GM12878 (cell line): Measurements from ENCODE around the gene MN1. TPM values are rescaled to one million over a fixed set of nuclear protein-coding genes. Genes with fewer than 3 reads are reported as not detected.

Experiments
- CUX1 ChIP-seq: IDR thresholded peaks from 2 replicates; pipeline ENCODE4 v1.6.1; 2012; ENCODE audit warnings: improper control_type of control experiment, low read depth, low read length; ENCODE audit not compliant: insufficient replicate concordance
- EZH2 ChIP-seq: IDR thresholded peaks from 2 replicates; pipeline ENCODE4 v1.6.1; 2012; ENCODE audit warnings: low read depth, mild to moderate bottlenecking, control low read depth, inconsistent platforms, low read length, borderline replicate concordance; ENCODE audit not compliant: control insufficient read depth
- JUNB ChIP-seq: IDR thresholded peaks from 2 replicates; pipeline ENCODE4 v1.6.1; 2016; ENCODE audit warnings: antibody characterized with exemption, mild to moderate bottlenecking
- NFIC ChIP-seq: IDR thresholded peaks from 2 replicates; pipeline ENCODE4 v1.6.1; 2012; ENCODE audit warnings: low read depth, mild to moderate bottlenecking, inconsistent platforms, low read length, moderate library complexity
- POLR2A ChIP-seq: IDR thresholded peaks from 2 replicates; pipeline ENCODE4 v1.6.1; 2011; ENCODE audit warnings: low read depth, mild to moderate bottlenecking, low read length
- TCF3 ChIP-seq: IDR thresholded peaks from 2 replicates; pipeline ENCODE4 v1.6.1; 2012; ENCODE audit warnings: low read depth, mild to moderate bottlenecking, low read length, borderline replicate concordance; ENCODE audit not compliant: insufficient read depth
- polyA plus RNA-seq, 11 experiments: library from polyadenylated mRNA; depleted of rRNA in 4 of 11; unstranded in 6 of 11; stranded (reverse) in 5 of 11; fragments of >200 nt; fragmentation: Nextera tagmentation in 4 of 11; fragmentation: Illumina TruSeq in 1 of 11; extraction: Ambion mirVana in 4 of 11; extraction: Trizol in 1 of 11; gene quantifications; 1 replicate in 1 of 11; 2 replicates in 10 of 11; pipeline versions ENCODE4 v1.2.1 to v1.2.3, GENCODE V29; 2011 to 2016; ENCODE audit warnings: inconsistent platforms in 2 of 11, missing spikeins in 2 of 11, low read depth in 1 of 11
- total RNA-seq, 4 experiments: library from RNA; depleted of rRNA in 3 of 4; stranded (reverse); fragments of >200 nt in 3 of 4; fragmentation: Illumina TruSeq in 1 of 4; extraction: Trizol in 1 of 4; gene quantifications; 2 replicates each; pipeline versions ENCODE4 v1.2.1 to v1.2.3, GENCODE V29; 2013 to 2021
- TF ChIP-seq, protein P1 (sequence below): fragments of 450-650 bp; IDR thresholded peaks from 2 replicates; pipeline ENCODE4 v1.6.1; 2017; ENCODE audit warnings: mild to moderate bottlenecking, moderate library complexity

Gene MN1
- total and polyA plus RNA-seq, 10 of the 15 experiments (the other 5 are each of a cell fraction or from before 2014, with no cell fraction given): under 0.01 to 0.24 (median 0.03) TPM; not detected in 3

GRCh38 chr22:27785831-27786230 is 15.7 kb downstream of the MN1 start (continued):
- TF ChIP-seq, protein P1, sequence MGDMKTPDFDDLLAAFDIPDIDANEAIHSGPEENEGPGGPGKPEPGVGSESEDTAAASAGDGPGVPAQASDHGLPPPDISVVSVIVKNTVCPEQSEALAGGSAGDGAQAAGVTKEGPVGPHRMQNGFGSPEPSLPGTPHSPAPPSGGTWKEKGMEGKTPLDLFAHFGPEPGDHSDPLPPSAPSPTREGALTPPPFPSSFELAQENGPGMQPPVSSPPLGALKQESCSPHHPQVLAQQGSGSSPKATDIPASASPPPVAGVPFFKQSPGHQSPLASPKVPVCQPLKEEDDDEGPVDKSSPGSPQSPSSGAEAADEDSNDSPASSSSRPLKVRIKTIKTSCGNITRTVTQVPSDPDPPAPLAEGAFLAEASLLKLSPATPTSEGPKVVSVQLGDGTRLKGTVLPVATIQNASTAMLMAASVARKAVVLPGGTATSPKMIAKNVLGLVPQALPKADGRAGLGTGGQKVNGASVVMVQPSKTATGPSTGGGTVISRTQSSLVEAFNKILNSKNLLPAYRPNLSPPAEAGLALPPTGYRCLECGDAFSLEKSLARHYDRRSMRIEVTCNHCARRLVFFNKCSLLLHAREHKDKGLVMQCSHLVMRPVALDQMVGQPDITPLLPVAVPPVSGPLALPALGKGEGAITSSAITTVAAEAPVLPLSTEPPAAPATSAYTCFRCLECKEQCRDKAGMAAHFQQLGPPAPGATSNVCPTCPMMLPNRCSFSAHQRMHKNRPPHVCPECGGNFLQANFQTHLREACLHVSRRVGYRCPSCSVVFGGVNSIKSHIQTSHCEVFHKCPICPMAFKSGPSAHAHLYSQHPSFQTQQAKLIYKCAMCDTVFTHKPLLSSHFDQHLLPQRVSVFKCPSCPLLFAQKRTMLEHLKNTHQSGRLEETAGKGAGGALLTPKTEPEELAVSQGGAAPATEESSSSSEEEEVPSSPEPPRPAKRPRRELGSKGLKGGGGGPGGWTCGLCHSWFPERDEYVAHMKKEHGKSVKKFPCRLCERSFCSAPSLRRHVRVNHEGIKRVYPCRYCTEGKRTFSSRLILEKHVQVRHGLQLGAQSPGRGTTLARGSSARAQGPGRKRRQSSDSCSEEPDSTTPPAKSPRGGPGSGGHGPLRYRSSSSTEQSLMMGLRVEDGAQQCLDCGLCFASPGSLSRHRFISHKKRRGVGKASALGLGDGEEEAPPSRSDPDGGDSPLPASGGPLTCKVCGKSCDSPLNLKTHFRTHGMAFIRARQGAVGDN: no peak
- TF ChIP-seq POLR2A (no peak), JUNB (no peak), CUX1 (no peak), NFIC (no peak), TCF3 (no peak), EZH2 (no peak)
